Loucy (cell line): Measurements from ENCODE around the gene ICAM4.
A peak's percentile ranks its signal among the peaks of the same experiment; 100 is the strongest.
"Not testable (repeated sequence)": the region's sequence is repeated elsewhere in the genome, so short reads cannot be mapped to it uniquely, and the experiment has no call there.

Source experiments
- H2AFZ ChIP-seq: fragments of 200-600 bp; sonication (generic); 2 replicates; pipeline ENCODE4 v1.6.0; 2016; ENCODE audit warnings: antibody characterized with exemption, mild to moderate bottlenecking, low read length, moderate library complexity
- H3F3A ChIP-seq: fragments of 200-600 bp; 2 replicates; pipeline ENCODE4 v1.6.0; 2016; ENCODE audit warnings: antibody characterized with exemption, low read depth, mild to moderate bottlenecking
- H3K27me3 ChIP-seq: fragments of 200-600 bp; sonication (generic); 2 replicates; pipeline ENCODE4 v1.6.1; 2014; ENCODE audit warnings: low read length, mild to moderate bottlenecking; ENCODE audit not compliant: insufficient read depth, poor library complexity, severe bottlenecking
- H3K36me3 ChIP-seq: fragments of 200-600 bp; sonication (generic); 2 replicates; pipeline ENCODE4 v1.6.1; 2016; ENCODE audit warnings: low read length; ENCODE audit not compliant: insufficient read depth
- H3K4me1 ChIP-seq: fragments of 200-600 bp; sonication (generic); 2 replicates; pipeline ENCODE4 v1.5.1; 2014; ENCODE audit warnings: low read length, mild to moderate bottlenecking; ENCODE audit not compliant: insufficient read depth, poor library complexity, severe bottlenecking
- H3K4me2 ChIP-seq: fragments of 200-600 bp; sonication (generic); 2 replicates; pipeline ENCODE4 v1.6.0; 2014; ENCODE audit warnings: antibody characterized with exemption, low read length, low read depth, mild to moderate bottlenecking; ENCODE audit not compliant: poor library complexity, severe bottlenecking
- H3K4me3 ChIP-seq: fragments of 200-600 bp; sonication (generic); 2 replicates; pipeline ENCODE4 v1.5.1; 2014; ENCODE audit warnings: low read length, mild to moderate bottlenecking, mixed read lengths; ENCODE audit not compliant: poor library complexity, severe bottlenecking
- H3K79me2 ChIP-seq: fragments of 200-600 bp; sonication (generic); 2 replicates; pipeline ENCODE4 v1.6.1; 2014; ENCODE audit warnings: low read length; ENCODE audit not compliant: insufficient read depth
- H3K9ac ChIP-seq: fragments of 200-600 bp; sonication (generic); 2 replicates; pipeline ENCODE4 v1.6.0; 2014; ENCODE audit warnings: mild to moderate bottlenecking, low read depth, low read length, moderate library complexity; ENCODE audit not compliant: poor library complexity, severe bottlenecking
- H3K9me2 ChIP-seq: fragments of 200-600 bp; sonication (generic); replicated peaks from 2 replicates; pipeline ENCODE4 v1.6.1; 2016; ENCODE audit warnings: low read depth, low read length, mixed read lengths
- H3K9me3 ChIP-seq: fragments of 200-600 bp; sonication (generic); 2 replicates; pipeline ENCODE4 v1.6.1; 2014; ENCODE audit warnings: mild to moderate bottlenecking, antibody characterized with exemption, low read length, low read depth; ENCODE audit not compliant: insufficient read depth
- H4K20me1 ChIP-seq: fragments of 200-600 bp; sonication (generic); 2 replicates; pipeline ENCODE4 v1.6.0; 2014; ENCODE audit warnings: antibody characterized with exemption, low read length, mild to moderate bottlenecking; ENCODE audit not compliant: insufficient read depth, poor library complexity, severe bottlenecking
- EZH2phosphoT487 ChIP-seq: fragments of 200-600 bp; IDR thresholded peaks from 2 replicates; pipeline ENCODE4 v1.6.1; 2018; ENCODE audit warnings: antibody characterized with exemption, mild to moderate bottlenecking, moderate library complexity, borderline replicate concordance
- TF ChIP-seq, protein P1 (sequence below): fragments of 200-600 bp; sonication (generic); conservative IDR thresholded peaks from 2 replicates; pipeline ENCODE4 v1.5.1; 2014; ENCODE audit warnings: mild to moderate bottlenecking, antibody characterized with exemption, low read length

The ICAM4 gene

DNA sequence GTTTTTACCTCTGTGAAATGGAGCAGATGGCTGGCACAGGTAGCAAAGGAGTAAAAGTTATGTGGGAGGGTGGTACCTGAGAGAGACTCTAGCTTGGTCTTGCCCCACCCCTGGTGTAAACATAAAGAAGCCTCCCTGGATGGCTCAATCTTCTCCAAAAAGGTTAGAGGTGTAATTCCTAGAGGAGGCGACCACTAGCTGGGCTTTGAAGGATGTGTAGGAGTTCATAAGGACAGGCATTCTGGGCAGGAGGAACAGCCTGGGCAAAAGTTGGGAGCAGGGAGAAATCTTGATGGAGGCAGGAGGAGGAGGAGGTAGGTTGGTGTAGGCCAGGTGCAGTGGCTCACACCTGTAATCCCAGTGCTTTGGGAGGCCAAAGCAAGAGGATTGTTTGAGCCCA is 7.8 kb upstream of the ICAM4 start:
- no peak overlapping the region for H3K4me2 ChIP-seq
- H3K27me3 ChIP-seq, result no peaks in the 10 kb centered on the region
- H3K4me3 ChIP-seq, result no peak overlapping the region
- H2AFZ ChIP-seq, result no peak overlapping the region
- peaks cover 3% of the 10 kb centered on the region for H4K20me1 ChIP-seq
- H3K9me2 ChIP-seq, result no peaks in the 10 kb centered on the region
- no peaks in the 10 kb centered on the region for H3K79me2 ChIP-seq
- H3K36me3 ChIP-seq, result no peaks in the 10 kb centered on the region
- no peak for TF ChIP-seq EZH2phosphoT487
- TF ChIP-seq, protein P1, sequence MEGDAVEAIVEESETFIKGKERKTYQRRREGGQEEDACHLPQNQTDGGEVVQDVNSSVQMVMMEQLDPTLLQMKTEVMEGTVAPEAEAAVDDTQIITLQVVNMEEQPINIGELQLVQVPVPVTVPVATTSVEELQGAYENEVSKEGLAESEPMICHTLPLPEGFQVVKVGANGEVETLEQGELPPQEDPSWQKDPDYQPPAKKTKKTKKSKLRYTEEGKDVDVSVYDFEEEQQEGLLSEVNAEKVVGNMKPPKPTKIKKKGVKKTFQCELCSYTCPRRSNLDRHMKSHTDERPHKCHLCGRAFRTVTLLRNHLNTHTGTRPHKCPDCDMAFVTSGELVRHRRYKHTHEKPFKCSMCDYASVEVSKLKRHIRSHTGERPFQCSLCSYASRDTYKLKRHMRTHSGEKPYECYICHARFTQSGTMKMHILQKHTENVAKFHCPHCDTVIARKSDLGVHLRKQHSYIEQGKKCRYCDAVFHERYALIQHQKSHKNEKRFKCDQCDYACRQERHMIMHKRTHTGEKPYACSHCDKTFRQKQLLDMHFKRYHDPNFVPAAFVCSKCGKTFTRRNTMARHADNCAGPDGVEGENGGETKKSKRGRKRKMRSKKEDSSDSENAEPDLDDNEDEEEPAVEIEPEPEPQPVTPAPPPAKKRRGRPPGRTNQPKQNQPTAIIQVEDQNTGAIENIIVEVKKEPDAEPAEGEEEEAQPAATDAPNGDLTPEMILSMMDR, result no peak
- H3K9me3 ChIP-seq, result no peaks in the 10 kb centered on the region
- no peak overlapping the region for H3K9ac ChIP-seq
- H3F3A ChIP-seq, result no peaks in the 10 kb centered on the region
- peaks cover 9% of the 10 kb centered on the region for H3K4me1 ChIP-seq

DNA sequence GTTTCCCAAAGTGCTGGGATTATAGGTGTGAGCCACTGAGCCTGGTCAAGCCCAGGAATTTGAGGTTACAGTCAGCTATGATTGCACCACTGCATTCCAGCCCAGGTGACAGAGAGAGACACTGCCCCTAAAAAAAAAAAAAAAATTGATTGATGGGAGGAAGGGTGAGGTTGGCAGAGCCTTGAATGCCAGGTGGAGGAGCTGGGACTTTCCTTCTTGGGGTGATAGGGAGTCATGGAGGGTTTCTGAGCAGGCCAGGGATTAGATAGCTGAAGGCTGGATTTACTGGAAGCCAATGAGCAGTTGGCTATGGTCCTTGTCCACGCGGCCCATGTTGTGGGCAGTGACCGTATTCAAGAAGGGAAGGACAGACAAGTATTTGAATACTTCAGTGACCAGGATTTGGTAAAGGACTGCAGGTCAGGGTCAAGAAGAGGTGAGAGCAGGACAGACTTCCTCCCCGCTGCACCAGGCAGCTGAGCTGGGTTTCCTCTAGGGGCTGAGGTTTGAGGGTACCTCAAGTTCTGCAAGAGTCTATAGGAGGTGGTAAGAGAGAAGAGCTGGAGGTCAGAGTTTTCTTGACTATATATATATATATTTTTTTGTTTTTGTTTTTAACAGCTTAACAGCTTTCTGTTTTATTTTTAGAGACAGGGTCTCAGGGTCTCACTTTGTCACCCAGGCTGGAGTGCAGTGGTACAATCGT is 6.9 kb upstream of the ICAM4 start:
- Histone ChIP-seq H3K4me3 (no peak overlapping the region), H3F3A (no peaks in the 10 kb centered on the region), H3K4me1 (peaks cover 9% of the 10 kb centered on the region), H3K9me3 (no peaks in the 10 kb centered on the region), H2AFZ (no peak overlapping the region), H3K27me3 (no peaks in the 10 kb centered on the region), H3K36me3 (peaks cover 9% of the 10 kb centered on the region; the same call in 1 of the 2 replicates), H3K9ac (no peak overlapping the region), H3K79me2 (no peaks in the 10 kb centered on the region), H4K20me1 (peaks cover 3% of the 10 kb centered on the region), H3K4me2 (peak overlapping the region; percentile 47), H3K9me2 (no peaks in the 10 kb centered on the region)
- no peak for TF ChIP-seq EZH2phosphoT487

DNA sequence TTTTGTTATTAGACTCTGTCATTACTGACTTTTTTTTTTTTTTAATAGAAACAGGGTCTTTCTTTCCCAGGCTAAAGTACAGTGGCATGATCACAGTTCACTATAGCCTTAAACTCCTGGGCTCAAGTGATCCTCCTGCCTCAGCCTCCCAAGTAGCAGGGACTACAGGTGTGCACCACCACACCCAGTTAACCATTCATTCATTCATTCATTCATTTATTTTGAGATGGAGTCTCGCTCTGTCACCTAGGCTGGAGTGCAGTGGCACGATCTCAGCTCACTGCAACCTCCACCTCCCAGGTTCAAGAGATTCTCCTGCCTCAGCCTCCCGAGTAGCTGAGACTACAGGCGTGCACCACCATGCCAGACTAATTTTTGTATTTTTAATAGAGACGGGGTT is 4.7 kb upstream of the ICAM4 start:
- H3K4me3 ChIP-seq, H3K9me2 ChIP-seq: not testable (repeated sequence)

DNA sequence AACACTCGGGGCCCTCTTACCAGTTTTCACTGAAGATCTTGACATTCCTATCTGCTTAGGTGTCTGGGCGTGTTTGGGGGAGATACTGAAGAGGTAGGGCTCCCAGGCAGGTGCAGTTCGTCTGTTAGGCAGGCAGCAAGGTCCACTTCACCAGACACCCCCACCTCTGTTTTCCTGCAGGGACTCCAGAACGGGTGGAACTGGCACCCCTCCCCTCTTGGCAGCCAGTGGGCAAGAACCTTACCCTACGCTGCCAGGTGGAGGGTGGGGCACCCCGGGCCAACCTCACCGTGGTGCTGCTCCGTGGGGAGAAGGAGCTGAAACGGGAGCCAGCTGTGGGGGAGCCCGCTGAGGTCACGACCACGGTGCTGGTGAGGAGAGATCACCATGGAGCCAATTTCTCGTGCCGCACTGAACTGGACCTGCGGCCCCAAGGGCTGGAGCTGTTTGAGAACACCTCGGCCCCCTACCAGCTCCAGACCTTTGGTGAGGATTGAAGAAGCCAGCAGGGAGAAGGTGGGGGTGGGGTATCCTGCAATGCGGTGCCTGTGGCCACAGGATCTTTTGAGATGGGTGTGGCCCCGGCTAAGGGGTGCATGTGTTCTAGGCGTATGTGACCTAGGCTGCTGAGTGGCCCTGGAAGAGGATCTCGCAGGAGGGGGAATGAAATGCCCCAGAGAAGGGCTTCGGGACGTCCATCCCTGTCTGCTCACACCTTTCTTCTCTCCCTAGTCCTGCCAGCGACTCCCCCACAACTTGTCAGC is 3.3 kb upstream of the ICAM4 start:
- Histone ChIP-seq H3F3A (no peaks in the 10 kb centered on the region), H3K79me2 (no peaks in the 10 kb centered on the region), H4K20me1 (peaks cover 3% of the 10 kb centered on the region), H2AFZ (no peak overlapping the region), H3K9ac (no peak overlapping the region), H3K4me2 (no peak overlapping the region), H3K36me3 (peaks cover 17% of the 10 kb centered on the region; the same call in 1 of the 2 replicates), H3K9me2 (no peaks in the 10 kb centered on the region), H3K4me1 (peaks cover 30% of the 10 kb centered on the region), H3K4me3 (no peak overlapping the region), H3K27me3 (no peaks in the 10 kb centered on the region), H3K9me3 (no peaks in the 10 kb centered on the region)
- TF ChIP-seq EZH2phosphoT487, result no peak
- TF ChIP-seq, protein P1, result no peak

More for the DNA sequence above, 4.7 kb upstream of the ICAM4 start:
- not testable (repeated sequence) for H3K9me3 ChIP-seq, H3F3A ChIP-seq, H4K20me1 ChIP-seq, H2AFZ ChIP-seq, H3K4me2 ChIP-seq, H3K27me3 ChIP-seq, H3K9ac ChIP-seq, H3K79me2 ChIP-seq
- H3K36me3 ChIP-seq, result peaks cover 17% of the 10 kb centered on the region; the same call in 1 of the 2 replicates
- H3K4me1 ChIP-seq, result peaks cover 23% of the 10 kb centered on the region
